Keratinocyte (primary cell): Measurements from ENCODE around the gene HINT2.

ENCODE experiments used
- EZH2 ChIP-seq: IDR thresholded peaks from one replicate; pipeline ENCODE4 v1.6.1; 2012; ENCODE audit warnings: inconsistent platforms, mild to moderate bottlenecking, low read length, moderate library complexity
- TF ChIP-seq, protein P1 (sequence below), 3 experiments: IDR thresholded peaks in 1 of 3; conservative IDR thresholded peaks in 1 of 3; optimal IDR thresholded peaks in 1 of 3; 2 replicates in 2 of 3; 3 replicates in 1 of 3; pipeline versions ENCODE3 to v1.5.1; 2011; ENCODE audit warnings: low read length in 3 of 3, mild to moderate bottlenecking in 3 of 3, moderate library complexity in 2 of 3, control low read depth in 1 of 3, inconsistent platforms in 1 of 3; ENCODE audit not compliant: insufficient read depth in 2 of 3; ENCODE audit errors: extremely low read depth in 1 of 3

DNA sequence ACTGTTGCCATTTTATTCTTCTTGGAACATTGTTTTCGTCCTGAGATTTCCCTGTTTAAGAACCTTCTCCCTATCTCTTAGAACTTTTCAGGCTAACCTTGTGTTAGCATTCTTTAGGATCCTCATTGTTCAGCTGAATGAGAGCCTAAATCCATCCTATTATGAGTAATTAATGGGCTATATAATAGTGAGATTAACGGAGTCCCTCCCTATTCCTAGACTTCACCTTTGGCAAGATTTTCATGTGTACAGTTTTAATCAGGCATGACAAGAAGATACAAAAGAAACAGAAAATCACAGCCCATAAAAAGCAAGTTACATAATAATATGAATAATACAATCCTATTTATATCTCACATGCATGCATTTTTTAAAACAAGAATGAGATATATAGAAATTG is 51.7 kb downstream of the HINT2 start:
- TF ChIP-seq, protein P1, sequence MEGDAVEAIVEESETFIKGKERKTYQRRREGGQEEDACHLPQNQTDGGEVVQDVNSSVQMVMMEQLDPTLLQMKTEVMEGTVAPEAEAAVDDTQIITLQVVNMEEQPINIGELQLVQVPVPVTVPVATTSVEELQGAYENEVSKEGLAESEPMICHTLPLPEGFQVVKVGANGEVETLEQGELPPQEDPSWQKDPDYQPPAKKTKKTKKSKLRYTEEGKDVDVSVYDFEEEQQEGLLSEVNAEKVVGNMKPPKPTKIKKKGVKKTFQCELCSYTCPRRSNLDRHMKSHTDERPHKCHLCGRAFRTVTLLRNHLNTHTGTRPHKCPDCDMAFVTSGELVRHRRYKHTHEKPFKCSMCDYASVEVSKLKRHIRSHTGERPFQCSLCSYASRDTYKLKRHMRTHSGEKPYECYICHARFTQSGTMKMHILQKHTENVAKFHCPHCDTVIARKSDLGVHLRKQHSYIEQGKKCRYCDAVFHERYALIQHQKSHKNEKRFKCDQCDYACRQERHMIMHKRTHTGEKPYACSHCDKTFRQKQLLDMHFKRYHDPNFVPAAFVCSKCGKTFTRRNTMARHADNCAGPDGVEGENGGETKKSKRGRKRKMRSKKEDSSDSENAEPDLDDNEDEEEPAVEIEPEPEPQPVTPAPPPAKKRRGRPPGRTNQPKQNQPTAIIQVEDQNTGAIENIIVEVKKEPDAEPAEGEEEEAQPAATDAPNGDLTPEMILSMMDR (optimal IDR thresholded peaks at IDR 0.05 in 1 of 3, IDR thresholded peaks at IDR 0.05 in 1 of 3, conservative IDR thresholded peaks at IDR 0.05 in 1 of 3; ENCODE audit: extremely low read depth in 1 of 3, insufficient read depth in 2 of 3, low read length in 3 of 3): no peak
- TF ChIP-seq EZH2: no peak
